Measurements from ENCODE around the gene LGMN.
"Not testable (repeated sequence)": the region's sequence is repeated elsewhere in the genome, so short reads cannot be mapped to it uniquely, and the experiment has no call there.

Gene LGMN

GRCh38 chr14:92768795-92769194 is 20.4 kb upstream of the LGMN start:
- H3K27ac ChIP-seq, result no peak overlapping the region
- no peak for DNase-seq
- no peak for TF ChIP-seq CTCF (IDR thresholded peaks at IDR 0.05)

GRCh38 chr14:92768236-92768635 is 19.8 kb upstream of the LGMN start:
- H3K27ac ChIP-seq; H3K4me1 ChIP-seq; H3K36me3 ChIP-seq; H3K4me3 ChIP-seq; intact Hi-C loops (cut with DNase I; ENCODE audit: low total_unique reads); H3K9me3 ChIP-seq; DNase-seq; H3K27me3 ChIP-seq: not testable (repeated sequence)

More at GRCh38 chr14:92768795-92769194, 20.4 kb upstream of the LGMN start:
- no peak overlapping the region for H3K4me3 ChIP-seq
- H3K27me3 ChIP-seq, result no peaks in the 10 kb centered on the region
- H3K4me1 ChIP-seq, result no peaks in the 10 kb centered on the region
- intact Hi-C loops (cut with DNase I; ENCODE audit: low total_unique reads), result no loop called here
- no peaks in the 10 kb centered on the region for H3K9me3 ChIP-seq
- H3K36me3 ChIP-seq, result no peaks in the 10 kb centered on the region

GRCh38 chr14:92763666-92764631 is 15.5 kb upstream of the LGMN start:
- H3K27ac ChIP-seq; H3K36me3 ChIP-seq; DNase-seq; H3K9me3 ChIP-seq; H3K27me3 ChIP-seq; H3K4me1 ChIP-seq; intact Hi-C loops (cut with DNase I; ENCODE audit: low total_unique reads); H3K4me3 ChIP-seq: not testable (repeated sequence)

- Histone ChIP-seq H3K36me3 (no peaks in the 10 kb centered on the region), H3K27me3 (peaks cover 0 to 3% of the 10 kb centered on the region in 2 donors), H3K4me3 (no peak overlapping the region), H3K9me3 (no peaks in the 10 kb centered on the region), H3K4me1 (no peaks in the 10 kb centered on the region), H3K27ac (no peak overlapping the region)
- no peak for DNase-seq
- no peak for TF ChIP-seq CTCF (IDR thresholded peaks at IDR 0.05)
- intact Hi-C loops (cut with DNase I; ENCODE audit: low total_unique reads), result no loop called here
Measured at GRCh38 chr14:92760524-92760805, 12.0 kb upstream of the LGMN start.

- Histone ChIP-seq H3K27me3 (peaks cover 0 to 3% of the 10 kb centered on the region in 2 donors), H3K27ac (no peak overlapping the region), H3K4me1 (no peaks in the 10 kb centered on the region), H3K36me3 (no peaks in the 10 kb centered on the region), H3K4me3 (no peak overlapping the region), H3K9me3 (no peaks in the 10 kb centered on the region)
- DNase-seq, result no peak
- TF ChIP-seq CTCF (IDR thresholded peaks at IDR 0.05), result no peak
- intact Hi-C loops (cut with DNase I; ENCODE audit: low total_unique reads), result no loop called here
Measured at GRCh38 chr14:92759679-92760523, 11.5 kb upstream of the LGMN start.

- Histone ChIP-seq H3K4me1 (no peaks in the 10 kb centered on the region), H3K36me3 (no peaks in the 10 kb centered on the region), H3K9me3 (no peaks in the 10 kb centered on the region), H3K27ac (no peak overlapping the region), H3K27me3 (peaks cover 0 to 3% of the 10 kb centered on the region in 2 donors), H3K4me3 (no peak overlapping the region)
- intact Hi-C loops (cut with DNase I; ENCODE audit: low total_unique reads), result no loop called here
- DNase-seq, result no peak
- no peak for TF ChIP-seq CTCF (IDR thresholded peaks at IDR 0.05)
Measured at GRCh38 chr14:92759300-92759678, 10.9 kb upstream of the LGMN start.

Measured in tibial artery (tissue), 4 donors.